Hepatocyte (in vitro differentiated cells): ENCODE measurements around the gene ZIM2.

Experiments
- EZH2 ChIP-seq: fragments of 200-600 bp; sonication (generic); IDR thresholded peaks from 2 replicates; pipeline ENCODE4 v1.6.1; 2016; ENCODE audit warnings: antibody characterized with exemption, mild to moderate bottlenecking, borderline replicate concordance
- EZH2phosphoT487 ChIP-seq: fragments of 200-600 bp; sonication (generic); IDR thresholded peaks from one replicate; pipeline ENCODE4 v1.6.1; 2018; ENCODE audit warnings: antibody characterized with exemption, mild to moderate bottlenecking, low read depth, moderate library complexity; ENCODE audit not compliant: unreplicated experiment, severe bottlenecking
- TF ChIP-seq, protein P1 (sequence below): fragments of 200-600 bp; sonication (generic); IDR thresholded peaks from 2 replicates; pipeline ENCODE4 v1.5.1; 2016; ENCODE audit warnings: antibody characterized with exemption, mild to moderate bottlenecking; ENCODE audit not compliant: poor library complexity

DNA sequence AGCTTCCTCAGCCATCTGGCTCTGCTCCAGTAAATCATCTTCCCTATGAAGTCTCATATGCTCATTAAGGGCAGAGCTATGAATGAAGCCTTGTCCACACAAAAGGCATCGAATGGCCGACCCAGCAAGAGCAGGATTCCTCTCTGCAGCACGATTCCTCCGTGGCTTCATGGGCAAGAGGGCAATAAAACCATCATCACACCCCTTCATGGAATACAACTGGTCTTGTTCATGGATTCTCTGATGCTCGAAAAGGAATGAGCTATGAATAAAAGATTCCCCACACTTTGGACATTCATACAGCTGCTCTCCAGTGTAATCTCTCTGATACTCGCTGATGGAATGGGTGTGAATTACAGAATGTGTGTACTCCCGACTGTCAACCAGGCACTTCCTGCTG, 25.9 kb downstream of the ZIM2 start:
- TF ChIP-seq, protein P1, sequence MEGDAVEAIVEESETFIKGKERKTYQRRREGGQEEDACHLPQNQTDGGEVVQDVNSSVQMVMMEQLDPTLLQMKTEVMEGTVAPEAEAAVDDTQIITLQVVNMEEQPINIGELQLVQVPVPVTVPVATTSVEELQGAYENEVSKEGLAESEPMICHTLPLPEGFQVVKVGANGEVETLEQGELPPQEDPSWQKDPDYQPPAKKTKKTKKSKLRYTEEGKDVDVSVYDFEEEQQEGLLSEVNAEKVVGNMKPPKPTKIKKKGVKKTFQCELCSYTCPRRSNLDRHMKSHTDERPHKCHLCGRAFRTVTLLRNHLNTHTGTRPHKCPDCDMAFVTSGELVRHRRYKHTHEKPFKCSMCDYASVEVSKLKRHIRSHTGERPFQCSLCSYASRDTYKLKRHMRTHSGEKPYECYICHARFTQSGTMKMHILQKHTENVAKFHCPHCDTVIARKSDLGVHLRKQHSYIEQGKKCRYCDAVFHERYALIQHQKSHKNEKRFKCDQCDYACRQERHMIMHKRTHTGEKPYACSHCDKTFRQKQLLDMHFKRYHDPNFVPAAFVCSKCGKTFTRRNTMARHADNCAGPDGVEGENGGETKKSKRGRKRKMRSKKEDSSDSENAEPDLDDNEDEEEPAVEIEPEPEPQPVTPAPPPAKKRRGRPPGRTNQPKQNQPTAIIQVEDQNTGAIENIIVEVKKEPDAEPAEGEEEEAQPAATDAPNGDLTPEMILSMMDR, result no peak
- TF ChIP-seq EZH2, result no peak
- TF ChIP-seq EZH2phosphoT487, result no peak
